CD4-positive, alpha-beta T cell (primary cell): ENCODE data around the gene ZNF644. TPM values are rescaled to one million over a fixed set of nuclear protein-coding genes. Genes with fewer than 3 reads are reported as not detected.

Source experiments
- ATAC-seq: fragments of 200-7000 bp; cut with Tn5 transposase; one replicate; pipeline ENCODE4 v1.10.0; 2022; ENCODE audit warnings: mild to moderate bottlenecking; ENCODE audit not compliant: poor library complexity
- CTCF ChIA-PET: fragments of 350-600 bp; sonication (Branson Sonifier 250); formaldehyde crosslinking; loops from one replicate; lab custom pipeline; 2021; ENCODE audit warnings: antibody characterized with exemption, inconsistent platforms; lab: Charles Lee
- POLR2A ChIA-PET: fragments of 350-600 bp; sonication (Branson Sonifier 250); formaldehyde crosslinking; loops from one replicate; lab custom pipeline; 2021; ENCODE audit warnings: antibody characterized with exemption, inconsistent platforms; lab: Charles Lee
- DNase-seq, 14 experiments: peaks; one replicate each; pipeline ENCODE4 v3.0.0-alpha.2; 2013 to 2020; ENCODE audit warnings: mixed read lengths in 2 of 14
- H3K27ac ChIP-seq, 2 donors: one replicate each; pipeline versions ENCODE4 v1.5.1 to v1.7.0; 2013; ENCODE audit warnings: low read length in 2 of 2, low read depth in 1 of 2, mild to moderate bottlenecking in 1 of 2
- H3K27me3 ChIP-seq, 2 experiments: 1 replicate in 1 of 2; 2 replicates in 1 of 2; pipeline versions ENCODE4 v1.6.1 to v1.7.0; 2013; ENCODE audit warnings: low read length in 2 of 2, control low read depth in 1 of 2, mild to moderate bottlenecking in 1 of 2, moderate library complexity in 1 of 2; ENCODE audit not compliant: insufficient read depth in 2 of 2, control insufficient read depth in 1 of 2
- H3K36me3 ChIP-seq: one replicate; pipeline ENCODE4 v1.6.1; 2013; ENCODE audit warnings: low read length, control low read depth; ENCODE audit not compliant: insufficient read depth
- H3K4me1 ChIP-seq: one replicate; pipeline ENCODE4 v1.6.1; 2013; ENCODE audit warnings: low read length, control low read depth; ENCODE audit not compliant: insufficient read depth
- H3K4me3 ChIP-seq: one replicate; pipeline ENCODE4 v1.5.1; 2013; ENCODE audit warnings: mild to moderate bottlenecking, low read length, moderate library complexity
- H3K9me3 ChIP-seq, 2 experiments: 1 replicate in 1 of 2; 2 replicates in 1 of 2; pipeline versions ENCODE4 v1.6.1 to v1.7.0; 2013; ENCODE audit warnings: low read length in 2 of 2, mild to moderate bottlenecking in 2 of 2, control low read depth in 1 of 2, moderate library complexity in 1 of 2; ENCODE audit not compliant: control insufficient read depth in 1 of 2, insufficient read depth in 1 of 2
- H3K27ac Mint-ChIP-seq: one replicate; pipeline ENCODE4 v1.8.0; 2020; ENCODE audit warnings: mixed read lengths
- H3K27me3 Mint-ChIP-seq: one replicate; pipeline ENCODE4 v1.8.0; 2021; ENCODE audit warnings: mixed read lengths
- H3K36me3 Mint-ChIP-seq: one replicate; pipeline ENCODE4 v1.8.0; 2021; ENCODE audit warnings: low read depth, mixed read lengths
- H3K4me1 Mint-ChIP-seq: one replicate; pipeline ENCODE4 v1.8.0; 2021; ENCODE audit warnings: low read depth, mixed read lengths
- H3K4me3 Mint-ChIP-seq: one replicate; pipeline ENCODE4 v1.8.0; 2020; ENCODE audit warnings: mild to moderate bottlenecking, mixed read lengths
- H3K9me3 Mint-ChIP-seq: one replicate; pipeline ENCODE4 v1.8.0; 2020; ENCODE audit warnings: mixed read lengths
- CTCF ChIP-seq: fragments of 200-600 bp; IDR thresholded peaks from one replicate; pipeline ENCODE4 v1.8.0; 2022; ENCODE audit warnings: antibody characterized with exemption, mild to moderate bottlenecking
- intact Hi-C, 2 experiments: fragments of 100-400 bp; cut with DNase I in 1 of 2; cut with micrococcal nuclease in 1 of 2; formaldehyde crosslinking; loops; one replicate each; pipeline versions ENCODE4 v1.15.1 to v1.9.0; 2023 to 2025; cut with DNase I, micrococcal nuclease
- total RNA-seq, 174 experiments: library from RNA in 2 of 174; stranded (reverse) in 2 of 174; gene quantifications; one replicate each; pipeline ENCODE4 v1.2.3 and lab custom pipeline; 2021 to 2026

Gene ZNF644
- total RNA-seq, 2 experiments from 2014 or later = 93.3 to 101 TPM

DNA sequence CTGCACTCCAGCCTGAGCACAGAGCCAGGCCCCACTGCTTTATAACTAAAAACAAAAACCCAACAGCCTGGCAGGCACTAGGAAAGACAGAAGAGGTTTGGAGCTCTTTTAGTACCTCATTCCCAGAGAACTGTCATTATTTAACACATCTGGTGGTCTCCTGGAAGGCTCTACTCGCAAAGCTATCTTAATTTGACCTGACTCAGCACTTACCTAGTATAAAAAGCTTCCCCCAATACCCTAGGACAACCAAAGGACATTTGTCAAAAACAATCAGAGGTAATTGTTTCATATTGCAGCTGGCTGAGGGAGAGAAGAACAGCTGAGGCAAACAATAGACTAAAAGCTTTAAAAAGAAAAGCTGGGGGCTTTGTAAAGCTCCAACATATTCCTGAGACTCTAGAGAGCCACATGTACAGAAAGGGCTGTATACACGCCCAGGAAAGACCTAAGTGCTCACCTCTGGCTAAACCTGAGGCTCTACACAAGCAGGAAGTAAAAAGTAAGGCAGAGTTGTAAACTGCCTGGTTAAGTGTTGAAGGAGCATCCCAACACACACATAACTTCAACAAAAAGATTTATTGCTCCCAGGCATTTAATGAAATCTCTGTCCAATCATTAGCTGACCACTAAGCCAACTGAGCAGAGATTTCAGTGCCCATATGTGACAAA, 25.0 kb downstream of the ZNF644 start:
- CTCF ChIA-PET = no interaction called here
- Mint-ChIP-seq H3K27ac (no peak overlapping the region), H3K36me3 (peaks cover 96% of the 10 kb centered on the region), H3K4me1 (peaks cover 84% of the 10 kb centered on the region), H3K4me3 (no peak overlapping the region), H3K27me3 (no peaks in the 10 kb centered on the region), H3K9me3 (peaks cover 12% of the 10 kb centered on the region)
- no peak for TF ChIP-seq CTCF
- POLR2A ChIA-PET = no interaction called here
- Histone ChIP-seq H3K9me3 (peaks cover 7 to 14% of the 10 kb centered on the region in 2 experiments), H3K4me3 (no peak overlapping the region), H3K27ac (no peak overlapping the region), H3K27me3 (no peaks in the 10 kb centered on the region), H3K36me3 (peaks cover 4% of the 10 kb centered on the region), H3K4me1 (peaks cover 9% of the 10 kb centered on the region)
- DNase-seq = no peak
- ATAC-seq = no peak
- intact Hi-C loops = no loop called here

- H3K27ac Mint-ChIP-seq = peak overlapping the region; percentile 22
- POLR2A ChIA-PET = interaction anchor here (0.5 kb wide), 1 partner anchor 92 kb away, joined by 3 read pairs; no protein-coding TSS in a partner anchor
- peaks cover 100% of the 10 kb centered on the region for H3K36me3 Mint-ChIP-seq
Observed at GRCh38 chr1:90995311-90995894, 26.4 kb downstream of the ZNF644 start.

DNA sequence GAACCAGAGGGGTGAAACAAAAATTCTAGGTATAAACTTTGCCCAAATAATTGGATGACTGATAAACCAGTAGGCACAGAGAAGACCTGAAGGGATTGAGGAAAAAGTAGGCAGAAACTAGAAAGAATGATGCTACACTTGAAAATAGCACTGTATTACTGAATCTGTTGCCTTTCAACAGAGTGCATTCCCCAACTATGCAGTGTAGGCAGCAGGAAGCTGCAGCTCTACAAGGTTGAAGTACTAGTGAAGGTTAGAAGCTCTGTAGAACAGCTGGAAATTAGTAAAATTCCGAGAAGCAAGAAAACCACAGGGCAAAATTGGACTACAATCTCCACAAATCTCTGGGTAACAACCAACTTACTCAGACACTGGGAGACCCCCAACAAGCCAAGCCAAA, 27.4 kb downstream of the ZNF644 start:
- H3K4me1 ChIP-seq = peaks cover 9% of the 10 kb centered on the region
- peaks cover 7 to 14% of the 10 kb centered on the region in 2 experiments for H3K9me3 ChIP-seq
- peaks cover 19% of the 10 kb centered on the region for H3K36me3 ChIP-seq
- POLR2A ChIA-PET = no interaction called here
- Mint-ChIP-seq H3K36me3 (peaks cover 100% of the 10 kb centered on the region), H3K4me1 (peaks cover 86% of the 10 kb centered on the region), H3K27ac (peak overlapping the region; percentile 22), H3K27me3 (no peaks in the 10 kb centered on the region), H3K9me3 (peaks cover 18% of the 10 kb centered on the region), H3K4me3 (no peak overlapping the region)
- H3K27ac ChIP-seq = no peak overlapping the region
- DNase-seq = no peak
- TF ChIP-seq CTCF = no peak
- intact Hi-C loops = no loop called here
- H3K4me3 ChIP-seq = no peak overlapping the region
- no peak for ATAC-seq
- H3K27me3 ChIP-seq = no peaks in the 10 kb centered on the region
- CTCF ChIA-PET = no interaction called here

More at GRCh38 chr1:90995311-90995894, 26.4 kb downstream of the ZNF644 start:
- peaks cover 17% of the 10 kb centered on the region for H3K9me3 Mint-ChIP-seq
- H3K27ac ChIP-seq = no peak overlapping the region
- H3K4me1 ChIP-seq = peaks cover 9% of the 10 kb centered on the region
- H3K4me1 Mint-ChIP-seq = peaks cover 86% of the 10 kb centered on the region
- CTCF ChIA-PET = no interaction called here
- TF ChIP-seq CTCF = no peak
- H3K27me3 ChIP-seq = no peaks in the 10 kb centered on the region
- H3K27me3 Mint-ChIP-seq = no peaks in the 10 kb centered on the region
- no peak for ATAC-seq
- H3K36me3 ChIP-seq = peaks cover 16% of the 10 kb centered on the region
- intact Hi-C loops = no loop called here
- peaks cover 7 to 14% of the 10 kb centered on the region in 2 experiments for H3K9me3 ChIP-seq
- H3K4me3 Mint-ChIP-seq = no peak overlapping the region
- H3K4me3 ChIP-seq = no peak overlapping the region
- no peak for DNase-seq
